GM21717 (cell line): ENCODE data around the gene CREB3.
A peak's percentile ranks its signal among the peaks of the same experiment; 100 is the strongest.

Source experiments
- ATAC-seq: cut with Tn5 transposase; IDR thresholded peaks from one replicate; pipeline ENCODE4 v1.9.1; 2021; ENCODE audit warnings: mild to moderate bottlenecking, moderate library complexity; ENCODE audit not compliant: unreplicated experiment

The CREB3 gene

GRCh38 chr9:35746583-35746982 is 14.1 kb downstream of the CREB3 start:
- ATAC-seq = no peak

GRCh38 chr9:35748242-35748857 is 15.9 kb downstream of the CREB3 start:
- no peak for ATAC-seq

DNA sequence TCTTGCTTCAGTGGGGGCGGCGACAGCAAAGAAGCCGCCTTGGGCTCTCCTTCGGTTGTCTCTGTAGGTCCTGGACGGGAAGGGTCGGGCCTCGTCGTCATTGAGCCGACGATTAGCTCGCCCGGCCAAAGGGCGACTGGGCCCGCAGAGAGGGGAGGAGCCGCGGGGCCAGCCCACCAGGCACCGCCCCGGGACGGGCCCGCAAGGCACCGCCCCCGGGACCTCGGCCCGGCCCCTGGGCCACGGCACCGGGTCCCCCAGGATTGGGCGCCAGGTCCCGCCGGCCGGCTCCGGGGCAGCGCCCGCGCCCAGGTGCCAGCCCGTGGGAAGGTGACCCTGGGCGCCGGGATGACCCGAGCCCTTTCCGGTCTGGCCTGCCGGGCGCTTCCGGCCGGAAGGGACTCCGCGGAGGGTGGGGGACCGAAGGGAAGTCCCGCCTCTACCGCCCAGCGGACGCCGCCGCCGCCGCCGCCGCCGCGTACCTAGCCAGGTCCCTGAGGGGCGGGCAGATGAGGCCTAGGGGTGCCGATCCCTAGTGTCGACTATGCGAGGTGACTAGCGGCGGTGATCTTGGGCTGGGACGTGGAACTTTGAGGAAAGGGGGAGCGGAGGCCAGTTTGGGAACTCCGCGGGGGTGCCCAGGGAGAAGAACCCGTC is 16.5 kb downstream of the CREB3 start, which contains the start of the genes GBA2 and RGP1:
GBA2 (minus strand) TSS at position 371 of the 657 bp plus-strand sequence. CDS start 524 bp downstream, outside the sequence.
RGP1 (plus strand) TSS at position 430 of the 657 bp plus-strand sequence. CDS start 469 bp downstream, outside the sequence.
- peak; percentile 71 for ATAC-seq

- ATAC-seq = peak; percentile 24
Observed at GRCh38 chr9:35749515-35750255, 17.2 kb downstream of the CREB3 start.

DNA sequence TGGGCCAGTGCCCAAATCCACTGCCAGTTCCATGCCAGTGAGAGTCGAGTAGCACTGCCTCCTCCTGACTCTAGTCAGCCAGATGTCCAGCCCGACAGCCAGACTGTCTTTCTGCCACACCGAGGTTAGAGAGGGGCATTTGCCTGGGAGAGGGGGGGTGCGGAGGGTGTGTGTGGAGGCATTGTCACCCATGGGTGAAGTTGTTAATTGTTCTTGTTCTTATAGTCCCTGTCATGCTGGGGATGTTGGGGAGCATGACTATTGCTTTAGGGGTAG is 17.7 kb downstream of the CREB3 start:
- no peak for ATAC-seq

- ATAC-seq = no peak
Observed at GRCh38 chr9:35753466-35753865, 21.0 kb downstream of the CREB3 start.

DNA sequence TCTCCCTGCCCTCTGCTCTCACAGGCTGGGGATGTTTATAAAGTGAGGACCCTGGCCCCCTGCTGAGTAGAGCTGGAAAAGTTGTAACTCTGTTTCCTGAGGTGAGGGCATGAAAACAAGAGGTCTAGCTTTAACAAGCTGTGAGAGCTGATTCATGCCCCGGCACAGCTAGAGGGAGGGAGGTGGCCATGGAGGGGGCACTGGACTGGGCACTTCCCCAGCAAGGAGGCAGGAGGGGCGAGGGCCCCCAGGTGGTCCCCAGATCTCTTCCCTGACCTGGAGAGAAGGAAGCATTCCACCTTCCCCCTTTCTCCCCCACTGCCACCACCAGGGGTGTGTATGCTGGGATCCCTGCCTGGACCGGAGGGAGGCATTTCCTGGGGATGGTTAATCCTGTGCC is 21.8 kb downstream of the CREB3 start, which contains the start of gene MSMP:
MSMP (minus strand) TSS at position 13 of the 400 bp plus-strand sequence. CDS start 147 bp downstream, outside the sequence.
- ATAC-seq = no peak

DNA sequence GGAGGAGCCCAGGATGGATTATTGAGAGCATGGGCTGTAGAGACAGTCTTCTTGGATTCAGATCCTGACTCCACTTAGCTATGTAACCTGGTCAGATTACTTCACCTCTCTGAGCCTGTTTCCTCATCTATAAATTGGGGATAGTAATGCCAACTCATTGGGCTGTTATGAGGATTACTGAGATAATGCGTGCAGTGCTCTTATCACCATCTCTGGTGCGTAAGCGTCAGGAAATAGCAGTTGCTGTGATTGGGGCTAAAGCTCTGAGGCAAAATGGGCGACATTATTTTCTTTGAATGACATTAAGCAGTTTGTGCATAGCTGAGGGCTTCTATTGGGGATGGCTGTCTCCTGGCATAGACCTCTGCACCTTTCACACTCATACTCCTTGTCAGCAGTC is 22.6 kb downstream of the CREB3 start:
- no peak for ATAC-seq

GRCh38 chr9:35756275-35757225 is 24.1 kb downstream of the CREB3 start:
- ATAC-seq = peak; percentile 48

- ATAC-seq = peak; percentile 50
Observed at GRCh38 chr9:35757226-35757891, 24.9 kb downstream of the CREB3 start.

GRCh38 chr9:35757892-35758275 is 25.4 kb downstream of the CREB3 start:
- no peak for ATAC-seq

DNA sequence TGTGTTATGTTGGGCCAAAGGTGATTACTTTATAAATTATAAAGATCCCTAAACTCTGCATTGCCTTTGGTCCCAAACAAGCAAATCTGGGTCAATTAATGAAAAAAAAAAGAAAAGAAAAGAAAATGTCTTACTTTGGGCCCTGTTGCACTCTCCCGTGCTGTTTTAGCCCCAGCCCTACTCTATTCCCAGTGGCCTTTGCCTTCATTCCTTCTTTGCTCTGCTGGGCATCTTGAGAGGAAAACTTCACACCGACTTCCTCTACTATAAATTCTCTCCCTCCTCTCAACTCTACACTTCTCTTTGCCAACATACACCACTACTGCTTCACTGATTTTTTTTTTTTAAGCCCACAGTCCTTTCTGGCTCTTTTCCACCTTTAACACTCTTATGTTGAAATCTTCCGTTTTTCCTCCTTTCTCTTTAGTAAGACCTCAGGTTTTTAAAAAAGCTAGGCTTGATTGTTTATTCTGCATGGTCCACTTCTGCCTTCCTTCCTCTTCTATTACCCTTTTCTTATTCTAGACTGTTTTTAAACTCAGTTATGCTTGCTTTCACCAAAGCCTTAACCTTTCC is 26.1 kb downstream of the CREB3 start:
- ATAC-seq = no peak

DNA sequence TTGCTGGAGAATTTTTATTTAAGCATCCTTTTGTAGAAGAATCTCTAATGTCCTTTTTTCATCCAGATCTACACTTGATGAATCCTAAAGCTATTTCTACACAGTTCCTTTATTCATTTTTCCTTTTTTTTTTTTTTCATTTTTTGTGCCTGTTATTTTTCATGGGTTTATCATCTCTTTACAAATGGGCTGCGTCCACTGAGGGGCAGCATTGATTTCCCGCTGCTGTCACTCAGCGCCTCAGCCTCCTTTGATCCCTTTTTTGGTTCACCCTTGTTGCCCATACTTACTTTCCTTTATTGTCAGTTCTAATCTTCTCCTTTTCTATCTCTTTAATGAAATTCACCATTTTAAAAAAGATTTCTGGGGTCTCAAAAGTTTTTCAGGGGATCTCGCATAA is 27.3 kb downstream of the CREB3 start:
- no peak for ATAC-seq

DNA sequence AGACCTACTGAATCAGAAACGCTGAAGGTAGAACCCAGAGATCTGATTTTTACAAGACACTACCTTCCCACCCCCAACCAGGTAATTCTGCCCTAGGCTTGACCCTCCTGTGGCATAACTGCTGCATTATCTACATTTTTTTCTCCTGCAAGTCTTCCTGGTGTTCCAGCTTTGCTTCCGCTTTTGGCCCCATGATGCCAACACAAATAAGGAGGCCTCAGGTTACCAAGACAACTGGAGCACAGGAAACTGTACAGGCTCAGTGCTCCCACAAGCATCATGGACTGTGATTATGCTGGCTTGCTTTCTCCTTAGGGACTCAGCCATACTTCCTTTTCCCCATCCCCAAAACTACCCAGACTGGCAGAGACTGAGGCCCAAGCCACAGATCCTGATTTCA is 28.2 kb downstream of the CREB3 start:
- ATAC-seq = no peak

- no peak for ATAC-seq
Observed at GRCh38 chr9:35763181-35763580, 30.7 kb downstream of the CREB3 start.

- ATAC-seq = no peak
Observed at GRCh38 chr9:35763803-35764202, 31.3 kb downstream of the CREB3 start.

DNA sequence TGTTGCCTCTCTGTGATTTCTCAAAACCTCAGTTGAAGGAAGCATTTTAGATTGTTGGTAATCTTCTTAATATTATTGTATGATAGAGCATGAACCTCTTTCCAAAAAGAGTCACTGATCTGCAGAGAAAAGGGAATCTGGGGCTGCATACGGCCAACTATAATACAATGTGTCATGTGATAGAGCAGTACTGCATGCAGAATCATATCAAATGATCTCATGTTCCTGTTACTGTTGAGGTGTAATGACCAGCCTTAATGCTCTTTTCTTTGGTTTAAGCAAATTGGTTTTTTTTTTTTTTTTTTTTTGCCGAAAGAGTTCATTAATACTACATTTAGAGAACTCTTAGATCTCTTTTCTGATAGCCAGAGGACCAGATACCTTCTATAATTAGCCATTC is 34.5 kb downstream of the CREB3 start:
- ATAC-seq = no peak

- ATAC-seq = no peak
Observed at GRCh38 chr9:35767458-35767857, 35.0 kb downstream of the CREB3 start.

DNA sequence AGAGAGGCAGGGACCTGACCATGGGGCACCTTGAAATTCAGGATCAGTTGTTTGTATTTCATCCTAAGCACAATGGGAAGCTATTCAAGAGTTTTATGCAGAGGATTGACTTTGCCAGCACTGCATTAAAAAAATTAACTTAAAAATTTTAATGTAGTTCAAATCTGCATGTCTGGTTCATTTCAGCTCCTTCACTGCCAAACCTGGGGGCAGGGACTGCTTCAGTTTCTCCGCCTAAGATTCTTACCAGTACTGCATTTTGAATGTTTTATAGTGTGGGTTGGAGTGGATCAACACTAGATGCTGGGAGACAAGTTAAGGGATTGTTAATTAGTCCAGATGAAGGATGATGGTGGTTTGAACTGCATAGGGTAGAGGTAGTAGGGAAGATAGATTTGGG is 37.3 kb downstream of the CREB3 start:
- no peak for ATAC-seq

- no peak for ATAC-seq
Observed at GRCh38 chr9:35771075-35771433, 38.6 kb downstream of the CREB3 start.
